Measurements from ENCODE around the gene GSTM3. TPM values are rescaled to one million over a fixed set of nuclear protein-coding genes. Genes with fewer than 3 reads are reported as not detected.
A peak's percentile ranks its signal among the peaks of the same experiment; 100 is the strongest.
"Not testable (repeated sequence)": the region's sequence is repeated elsewhere in the genome, so short reads cannot be mapped to it uniquely, and the experiment has no call there.

GSTM3 gene
- total RNA-seq, 2 donors from 2014 or later, result 5.5 to 10.3 TPM

DNA sequence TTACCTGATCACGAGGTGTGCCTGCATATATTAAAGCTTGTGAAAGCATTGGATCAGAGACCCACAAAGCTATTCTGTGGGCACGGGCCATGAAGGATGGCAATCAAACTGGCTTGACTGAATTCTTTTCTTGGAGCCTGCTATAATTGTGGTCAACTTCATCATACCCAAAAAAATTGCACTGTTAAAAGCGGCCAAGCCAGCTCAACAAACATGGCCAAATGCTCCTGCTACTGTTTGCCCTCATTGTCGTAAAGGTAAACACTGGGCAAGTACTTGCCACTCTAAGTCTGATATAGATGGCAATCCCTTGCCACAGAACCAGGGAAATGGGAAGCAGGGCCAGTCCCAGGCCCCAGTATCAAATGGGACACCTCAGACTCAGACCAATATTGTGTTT, 35.4 kb downstream of the GSTM3 start:
- Mint-ChIP-seq H3K36me3 (ENCODE audit: low read depth) (peaks cover 5% of the 10 kb centered on the region), H3K27me3 (ENCODE audit: insufficient read depth) (peaks cover 2% of the 10 kb centered on the region), H3K9me3 (peaks cover 57% of the 10 kb centered on the region), H3K4me1 (no peaks in the 10 kb centered on the region), H3K27ac (no peak overlapping the region), H3K4me3 (no peak overlapping the region)
- H3K9ac ChIP-seq (ENCODE audit: extremely low read depth, low read length, poor library complexity, severe bottlenecking), result no peak overlapping the region
- DNase-seq, result no peak
- no peak overlapping the region for H3K27ac ChIP-seq (ENCODE audit: low read depth, low read length)
- no peaks in the 10 kb centered on the region for H3K4me1 ChIP-seq (ENCODE audit: control insufficient read depth, insufficient read depth, low read length)
- H3K36me3 ChIP-seq (ENCODE audit: control insufficient read depth, insufficient read depth, low read length), result no peaks in the 10 kb centered on the region
- H3K9me3 ChIP-seq (ENCODE audit: control insufficient read depth, low read length), result peaks cover 28% of the 10 kb centered on the region
- no peak overlapping the region for H3K4me3 ChIP-seq (ENCODE audit: low read length)
- 89% methylated on average over 4 of the region's 4 CpGs for WGBS, 2 experiments (ENCODE audit: insufficient coverage in 1 of 2, insufficient read length in 1 of 2)
- no peak for TF ChIP-seq CTCF (conservative IDR thresholded peaks at IDR 0.05)
- H3K27me3 ChIP-seq (ENCODE audit: control insufficient read depth, insufficient read depth, low read length, poor library complexity, severe bottlenecking), result no peaks in the 10 kb centered on the region

DNA sequence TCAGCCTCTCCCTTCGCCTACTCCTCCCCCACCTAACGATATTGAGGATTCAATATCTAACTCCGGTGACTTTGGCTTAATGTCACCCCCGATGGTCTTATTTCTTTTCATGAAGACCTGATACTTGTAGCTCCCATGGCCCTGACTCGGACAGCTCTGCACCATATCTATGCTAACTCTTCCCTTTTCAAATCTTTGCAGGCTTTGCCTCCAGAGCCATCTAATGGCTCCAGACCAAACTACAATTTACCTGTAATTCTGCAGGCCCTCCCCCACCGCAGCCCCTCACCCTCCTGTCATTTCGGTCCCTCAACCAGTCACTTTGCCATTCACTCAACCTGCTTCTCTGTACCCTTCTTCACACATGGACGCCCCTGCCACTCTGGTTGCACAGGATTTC, 36.7 kb downstream of the GSTM3 start:
- Histone ChIP-seq H3K27me3 (ENCODE audit: control insufficient read depth, insufficient read depth, low read length, poor library complexity, severe bottlenecking) (no peaks in the 10 kb centered on the region), H3K4me1 (ENCODE audit: control insufficient read depth, insufficient read depth, low read length) (no peaks in the 10 kb centered on the region), H3K27ac (ENCODE audit: low read depth, low read length) (no peak overlapping the region), H3K9me3 (ENCODE audit: control insufficient read depth, low read length) (peaks cover 26% of the 10 kb centered on the region), H3K36me3 (ENCODE audit: control insufficient read depth, insufficient read depth, low read length) (no peaks in the 10 kb centered on the region), H3K9ac (ENCODE audit: extremely low read depth, low read length, poor library complexity, severe bottlenecking) (no peak overlapping the region), H3K4me3 (ENCODE audit: low read length) (no peak overlapping the region)
- 72 to 76% methylated on average over 6 to 8 of the region's 8 CpGs for WGBS, 2 experiments (ENCODE audit: insufficient coverage in 1 of 2, insufficient read length in 1 of 2)
- H3K36me3 Mint-ChIP-seq (ENCODE audit: low read depth), result peaks cover 5% of the 10 kb centered on the region
- DNase-seq, result no peak
- H3K9me3 Mint-ChIP-seq, result peaks cover 45% of the 10 kb centered on the region
- TF ChIP-seq CTCF (conservative IDR thresholded peaks at IDR 0.05), result peak; percentile 25
- H3K27ac Mint-ChIP-seq, result no peak overlapping the region
- no peak overlapping the region for H3K4me3 Mint-ChIP-seq
- H3K27me3 Mint-ChIP-seq (ENCODE audit: insufficient read depth), result peaks cover 2% of the 10 kb centered on the region
- no peaks in the 10 kb centered on the region for H3K4me1 Mint-ChIP-seq

DNA sequence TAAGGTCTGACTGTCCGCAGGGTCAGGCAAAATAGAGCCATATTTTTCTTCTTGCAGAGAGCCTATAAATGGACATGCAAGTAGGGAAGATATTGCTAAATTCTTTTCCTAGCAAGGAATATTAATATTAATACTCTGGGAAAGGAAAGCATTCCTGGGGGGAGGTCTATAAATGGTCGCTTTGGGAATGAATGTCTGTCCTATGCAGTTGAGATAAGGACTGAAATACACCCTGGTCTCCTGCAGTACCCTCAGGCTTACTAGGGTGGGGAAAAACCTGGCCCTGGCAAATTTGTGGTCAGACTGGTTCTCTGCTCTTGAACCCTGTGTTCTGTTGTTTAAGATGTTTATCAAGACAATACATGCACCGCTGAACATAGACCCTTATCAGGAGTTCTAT, 37.9 kb downstream of the GSTM3 start:
- not testable (repeated sequence) for H3K4me3 ChIP-seq (ENCODE audit: low read length); DNase-seq; H3K36me3 Mint-ChIP-seq (ENCODE audit: low read depth); H3K27ac ChIP-seq (ENCODE audit: low read depth, low read length); H3K4me3 Mint-ChIP-seq; H3K4me1 Mint-ChIP-seq; H3K27me3 ChIP-seq (ENCODE audit: control insufficient read depth, insufficient read depth, low read length, poor library complexity, severe bottlenecking); H3K27ac Mint-ChIP-seq; H3K4me1 ChIP-seq (ENCODE audit: control insufficient read depth, insufficient read depth, low read length); H3K36me3 ChIP-seq (ENCODE audit: control insufficient read depth, insufficient read depth, low read length); H3K27me3 Mint-ChIP-seq (ENCODE audit: insufficient read depth); H3K9ac ChIP-seq (ENCODE audit: extremely low read depth, low read length, poor library complexity, severe bottlenecking)
- 91 to 94% methylated on average over 3 of the region's 3 CpGs for WGBS, 2 experiments (ENCODE audit: insufficient coverage in 1 of 2, insufficient read length in 1 of 2)
- H3K9me3 Mint-ChIP-seq, result peaks cover 34% of the 10 kb centered on the region
- peaks cover 14% of the 10 kb centered on the region for H3K9me3 ChIP-seq (ENCODE audit: control insufficient read depth, low read length)

- not testable (repeated sequence) for H3K4me3 ChIP-seq (ENCODE audit: low read length); H3K4me3 Mint-ChIP-seq; H3K9me3 Mint-ChIP-seq; H3K27ac Mint-ChIP-seq; H3K27me3 Mint-ChIP-seq (ENCODE audit: insufficient read depth); H3K27me3 ChIP-seq (ENCODE audit: control insufficient read depth, insufficient read depth, low read length, poor library complexity, severe bottlenecking); H3K36me3 ChIP-seq (ENCODE audit: control insufficient read depth, insufficient read depth, low read length); H3K9ac ChIP-seq (ENCODE audit: extremely low read depth, low read length, poor library complexity, severe bottlenecking); DNase-seq; H3K4me1 Mint-ChIP-seq; H3K9me3 ChIP-seq (ENCODE audit: control insufficient read depth, low read length); H3K4me1 ChIP-seq (ENCODE audit: control insufficient read depth, insufficient read depth, low read length); H3K36me3 Mint-ChIP-seq (ENCODE audit: low read depth); H3K27ac ChIP-seq (ENCODE audit: low read depth, low read length)
- no CpG with 5 or more reads among the region's 4 CpGs for WGBS, 2 experiments (ENCODE audit: insufficient coverage in 1 of 2, insufficient read length in 1 of 2)
Observed at GRCh38 chr1:109697861-109698260, 43.0 kb downstream of the GSTM3 start.
